HG03196 (cell line): ENCODE data around the gene NCAM1.

Experiments used
- ATAC-seq: cut with Tn5 transposase; IDR thresholded peaks from one replicate; pipeline ENCODE4 v1.9.1; 2021; ENCODE audit not compliant: unreplicated experiment

NCAM1 gene

GRCh38 chr11:113193946-113194345 is 232.7 kb downstream of the NCAM1 start:
- no peak for ATAC-seq

- ATAC-seq = no peak
These were observed 234.5 kb downstream of the NCAM1 start for GRCh38 chr11:113195728-113196127.

- ATAC-seq = no peak
These were observed 236.2 kb downstream of the NCAM1 start for GRCh38 chr11:113197446-113197845.

- no peak for ATAC-seq
These were observed 237.9 kb downstream of the NCAM1 start for GRCh38 chr11:113198972-113199661.

GRCh38 chr11:113199866-113200265 is 238.6 kb downstream of the NCAM1 start:
- ATAC-seq = no peak

- no peak for ATAC-seq
These were observed 240.0 kb downstream of the NCAM1 start for GRCh38 chr11:113201054-113201818.

- no peak for ATAC-seq
These were observed 241.2 kb downstream of the NCAM1 start for GRCh38 chr11:113202431-113202830.

GRCh38 chr11:113203141-113203753 is 242.0 kb downstream of the NCAM1 start:
- ATAC-seq = no peak

GRCh38 chr11:113204280-113204679 is 243.1 kb downstream of the NCAM1 start:
- no peak for ATAC-seq

GRCh38 chr11:113213549-113213948 is 252.3 kb downstream of the NCAM1 start:
- ATAC-seq = no peak

- ATAC-seq = no peak
These were observed 261.0 kb downstream of the NCAM1 start for GRCh38 chr11:113222241-113222640.

- ATAC-seq = no peak
These were observed 273.7 kb downstream of the NCAM1 start for GRCh38 chr11:113234888-113235287.

- no peak for ATAC-seq
These were observed 276.0 kb downstream of the NCAM1 start for GRCh38 chr11:113237261-113237660.

GRCh38 chr11:113238721-113239120 is 277.5 kb downstream of the NCAM1 start:
- no peak for ATAC-seq

GRCh38 chr11:113240389-113240788 is 279.2 kb downstream of the NCAM1 start:
- ATAC-seq = no peak

- ATAC-seq = no peak
These were observed 279.8 kb downstream of the NCAM1 start for GRCh38 chr11:113240790-113241635.

- no peak for ATAC-seq
These were observed 280.4 kb downstream of the NCAM1 start for GRCh38 chr11:113241636-113242054.

- no peak for ATAC-seq
These were observed 280.8 kb downstream of the NCAM1 start for GRCh38 chr11:113242060-113242459.

GRCh38 chr11:113242767-113243397 is 281.7 kb downstream of the NCAM1 start:
- no peak for ATAC-seq

GRCh38 chr11:113243696-113244095 is 282.5 kb downstream of the NCAM1 start:
- ATAC-seq = no peak

- ATAC-seq = no peak
These were observed 284.0 kb downstream of the NCAM1 start for GRCh38 chr11:113245216-113245615.
